Epithelial cell of proximal tubule (primary cell): Measurements from ENCODE around the gene RAB14. TPM values are rescaled to one million over a fixed set of nuclear protein-coding genes. Genes with fewer than 3 reads are reported as not detected.
A peak's percentile ranks its signal among the peaks of the same experiment; 100 is the strongest.

ENCODE experiments used
- DNase-seq: peaks from one replicate; pipeline ENCODE4 v3.0.0-alpha.2; 2011; ENCODE audit warnings: low read depth
- H3K4me3 ChIP-seq: 2 replicates; pipeline ENCODE4 v1.5.1; 2011; ENCODE audit warnings: low read depth, mild to moderate bottlenecking, low read length
- total RNA-seq: library from RNA; depleted of rRNA; stranded (reverse); fragments of >200 nt; gene quantifications from 2 replicates; pipeline ENCODE4 v1.2.3, GENCODE V29; 2015
- TF ChIP-seq, protein P1 (sequence below): conservative IDR thresholded peaks from 2 replicates; pipeline ENCODE4 v1.5.1; 2012; ENCODE audit warnings: low read depth, mild to moderate bottlenecking, low read length

The RAB14 gene
- total RNA-seq, 1 donor from 2014 or later: 15.5 TPM

DNA sequence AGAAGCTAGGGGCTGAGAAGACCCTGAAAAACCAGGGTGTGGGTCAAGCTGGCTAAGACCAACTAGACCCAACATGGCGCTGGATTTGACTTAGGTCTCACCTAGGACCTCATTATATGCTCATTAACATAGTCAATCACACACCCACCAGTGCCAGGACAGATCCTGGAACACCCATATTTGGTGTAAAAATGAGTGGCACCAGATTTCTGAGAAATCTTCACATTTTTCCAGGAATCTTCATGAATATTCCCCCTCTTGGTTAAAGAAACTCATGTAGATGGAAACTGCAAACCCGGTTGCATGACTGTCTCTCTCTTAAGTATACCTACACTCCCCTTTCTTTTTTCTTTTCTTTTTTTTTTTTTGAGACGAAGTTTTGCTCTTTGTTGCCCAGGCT, 17.9 kb upstream of the RAB14 start:
- TF ChIP-seq, protein P1, sequence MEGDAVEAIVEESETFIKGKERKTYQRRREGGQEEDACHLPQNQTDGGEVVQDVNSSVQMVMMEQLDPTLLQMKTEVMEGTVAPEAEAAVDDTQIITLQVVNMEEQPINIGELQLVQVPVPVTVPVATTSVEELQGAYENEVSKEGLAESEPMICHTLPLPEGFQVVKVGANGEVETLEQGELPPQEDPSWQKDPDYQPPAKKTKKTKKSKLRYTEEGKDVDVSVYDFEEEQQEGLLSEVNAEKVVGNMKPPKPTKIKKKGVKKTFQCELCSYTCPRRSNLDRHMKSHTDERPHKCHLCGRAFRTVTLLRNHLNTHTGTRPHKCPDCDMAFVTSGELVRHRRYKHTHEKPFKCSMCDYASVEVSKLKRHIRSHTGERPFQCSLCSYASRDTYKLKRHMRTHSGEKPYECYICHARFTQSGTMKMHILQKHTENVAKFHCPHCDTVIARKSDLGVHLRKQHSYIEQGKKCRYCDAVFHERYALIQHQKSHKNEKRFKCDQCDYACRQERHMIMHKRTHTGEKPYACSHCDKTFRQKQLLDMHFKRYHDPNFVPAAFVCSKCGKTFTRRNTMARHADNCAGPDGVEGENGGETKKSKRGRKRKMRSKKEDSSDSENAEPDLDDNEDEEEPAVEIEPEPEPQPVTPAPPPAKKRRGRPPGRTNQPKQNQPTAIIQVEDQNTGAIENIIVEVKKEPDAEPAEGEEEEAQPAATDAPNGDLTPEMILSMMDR: no peak
- DNase-seq: no peak
- H3K4me3 ChIP-seq: no peak overlapping the region

DNA sequence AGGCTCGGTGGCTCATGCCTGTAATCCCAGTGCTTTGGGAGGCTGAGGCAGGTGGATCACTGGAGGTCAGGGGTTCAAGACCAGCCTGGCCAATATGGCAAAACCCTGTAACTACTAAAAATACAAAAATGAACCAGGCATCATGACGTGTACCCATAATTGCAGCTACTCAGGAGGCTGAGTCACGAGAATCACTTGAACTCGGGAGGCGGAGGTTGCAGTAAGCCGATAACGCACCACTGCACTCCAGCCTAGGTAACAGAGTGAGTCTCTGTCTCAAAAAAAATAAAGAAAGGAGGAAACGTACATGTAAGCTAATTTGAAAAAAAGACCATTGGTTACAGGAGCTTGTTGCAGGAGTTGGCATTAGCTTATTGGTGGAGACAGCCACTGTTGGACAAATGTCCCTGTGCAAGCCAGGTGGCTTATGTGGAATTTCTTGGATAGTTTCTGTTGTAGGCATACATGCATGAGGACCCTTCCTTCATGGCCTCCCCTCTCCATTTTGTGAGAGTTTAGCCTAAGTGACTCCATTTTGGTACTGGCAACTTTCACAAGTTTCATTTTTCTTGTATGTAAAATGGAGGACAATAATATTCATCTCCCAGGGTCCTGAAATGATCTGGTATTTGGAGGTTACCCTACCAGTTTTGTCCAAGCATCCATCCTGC, 16.8 kb upstream of the RAB14 start:
- H3K4me3 ChIP-seq: no peak overlapping the region
- TF ChIP-seq, protein P1: no peak
- DNase-seq: no peak

DNA sequence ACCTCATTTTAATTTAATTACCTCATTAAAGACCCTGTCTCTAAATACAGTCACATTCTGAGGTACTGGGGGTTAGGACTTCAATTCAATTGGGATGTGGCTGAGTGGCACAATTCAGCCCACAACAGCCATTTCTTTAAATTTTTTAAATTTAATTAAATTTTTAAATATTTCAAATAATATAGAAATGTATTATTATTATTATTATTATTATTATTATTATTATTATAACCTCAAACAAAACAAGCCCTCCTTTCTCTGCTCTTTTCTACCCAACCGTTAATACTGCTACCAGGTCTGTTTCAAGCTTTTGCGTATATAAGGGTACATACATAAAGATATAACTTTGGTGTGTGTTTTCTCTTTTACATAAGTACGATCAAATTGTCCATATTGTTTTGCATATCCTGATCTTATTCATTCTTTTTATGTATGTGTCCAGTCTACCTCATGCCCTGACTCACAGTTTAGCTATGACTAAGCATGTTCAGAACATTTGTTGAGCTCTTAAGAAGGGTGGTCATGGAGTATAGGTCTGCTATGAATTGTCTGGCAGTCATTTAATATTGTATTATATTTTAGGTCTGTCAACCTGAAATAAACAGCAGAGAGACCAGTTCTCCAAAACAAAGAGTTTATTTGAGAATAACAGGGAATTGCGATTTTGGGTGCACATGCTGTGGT, 16.1 kb upstream of the RAB14 start:
- no peak for DNase-seq
- TF ChIP-seq, protein P1: no peak
- no peak overlapping the region for H3K4me3 ChIP-seq

DNA sequence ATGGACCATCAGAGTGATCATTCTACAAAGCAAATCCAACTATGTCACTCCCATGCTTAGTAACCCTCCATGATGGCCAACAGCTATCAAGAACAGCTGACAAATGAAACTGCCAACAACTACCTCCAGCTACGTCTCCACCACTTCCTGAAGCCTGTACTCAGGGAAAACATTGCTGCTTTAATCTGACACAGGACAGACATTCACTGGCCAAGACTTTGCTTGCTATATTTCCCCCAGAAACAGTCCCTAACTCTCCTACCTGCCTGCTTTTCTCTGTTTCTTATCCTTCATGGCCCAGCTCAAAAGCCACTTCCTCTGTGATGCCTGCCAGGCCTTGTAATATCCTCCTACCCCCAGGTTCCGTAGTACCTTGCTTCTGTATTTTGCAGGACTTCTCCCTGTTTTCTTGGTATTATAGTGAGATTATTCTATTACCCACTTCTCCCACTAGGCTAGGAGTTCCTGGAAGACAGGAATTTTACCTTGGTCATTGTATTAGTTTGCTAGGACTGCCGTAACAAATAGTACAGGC, 14.7 kb upstream of the RAB14 start:
- TF ChIP-seq, protein P1: no peak
- DNase-seq: no peak
- no peak overlapping the region for H3K4me3 ChIP-seq

DNA sequence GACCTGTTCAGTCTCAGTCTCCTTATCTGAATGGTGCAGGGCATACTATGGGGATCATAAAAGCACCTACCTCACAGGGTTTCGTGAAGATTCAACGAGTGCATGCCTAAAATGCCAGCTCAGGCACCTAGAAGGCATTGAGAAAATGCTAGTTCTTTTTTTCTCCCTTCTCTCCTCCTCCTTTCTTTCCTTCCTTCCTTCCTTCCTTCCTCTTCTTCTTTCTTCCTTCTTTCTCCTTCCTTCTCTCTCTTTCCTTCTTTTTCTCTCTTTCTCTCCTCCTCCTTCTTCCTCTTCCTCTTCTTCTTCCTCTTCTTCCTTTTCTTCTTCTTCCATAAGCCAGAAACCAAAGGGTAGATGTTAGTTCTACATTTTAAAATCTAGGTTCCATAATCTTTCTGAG, 12.3 kb upstream of the RAB14 start:
- no peak for DNase-seq
- TF ChIP-seq, protein P1: no peak
- H3K4me3 ChIP-seq: no peak overlapping the region

DNA sequence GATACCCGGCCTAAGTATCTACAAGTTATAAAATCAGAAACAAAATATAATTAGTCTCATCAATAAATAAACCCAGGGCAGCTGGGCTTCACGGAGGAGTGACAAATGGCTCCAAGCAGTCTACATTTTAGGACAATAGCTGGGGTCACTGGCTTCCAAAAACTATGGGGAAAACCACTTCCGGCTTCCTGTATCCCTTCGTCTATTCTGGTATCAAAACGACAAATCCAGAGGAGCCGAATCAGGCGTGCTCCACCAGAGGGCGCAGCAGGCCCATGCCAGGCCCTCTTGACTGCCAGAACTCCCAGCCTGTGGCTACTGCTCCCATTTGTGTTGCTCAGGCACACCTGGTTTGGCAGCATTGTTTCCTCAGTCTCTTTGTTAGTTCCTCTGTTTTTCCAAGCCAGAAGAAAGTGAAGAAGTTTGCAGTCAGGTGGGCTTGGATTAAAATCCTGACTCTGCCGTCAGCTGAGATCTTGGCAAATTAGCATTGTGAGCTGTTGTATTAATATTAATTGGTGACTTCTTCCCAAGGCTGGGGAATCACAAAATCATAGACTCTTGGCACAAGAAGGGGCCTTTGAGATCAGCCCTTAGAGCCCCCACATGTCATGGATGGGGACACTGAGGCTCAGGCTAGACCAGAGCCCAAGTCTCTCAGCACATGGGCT, 11.6 kb upstream of the RAB14 start:
- no peak overlapping the region for H3K4me3 ChIP-seq
- DNase-seq: no peak
- TF ChIP-seq, protein P1: peak; percentile 99
